Uterus (tissue), 4 donors: Measurements from ENCODE around the gene PRKACG. TPM values are rescaled to one million over a fixed set of nuclear protein-coding genes. Genes with fewer than 3 reads are reported as not detected.

Source experiments
- DNase-seq, 2 donors: peaks; one replicate each; pipeline ENCODE4 v3.0.0-alpha.2; 2019 to 2020
- H3K27ac ChIP-seq, 2 donors: fragments of 200-600 bp; sonication (generic); 1 replicate in 1 of 2; 2 replicates in 1 of 2; pipeline ENCODE4 v1.5.1; 2016 to 2018
- H3K27me3 ChIP-seq, 2 donors: fragments of 200-600 bp; sonication (generic); one replicate each; pipeline ENCODE4 v1.5.1; 2018 to 2019; ENCODE audit warnings: control low read depth in 1 of 2
- H3K36me3 ChIP-seq, 2 donors: fragments of 200-600 bp; sonication (generic); one replicate each; pipeline ENCODE4 v1.5.1; 2019; ENCODE audit warnings: control low read depth in 1 of 2
- H3K4me1 ChIP-seq, 2 donors: fragments of 200-600 bp; sonication (generic); one replicate each; pipeline ENCODE4 v1.5.1; 2018 to 2019; ENCODE audit warnings: control low read depth in 1 of 2
- H3K4me3 ChIP-seq, 2 donors: fragments of 200-600 bp; sonication (generic); 1 replicate in 1 of 2; 2 replicates in 1 of 2; pipeline ENCODE4 v1.5.1; 2018 to 2019; ENCODE audit warnings: mild to moderate bottlenecking in 1 of 2
- H3K9me3 ChIP-seq, 2 donors: fragments of 200-600 bp; sonication (generic); one replicate each; pipeline ENCODE4 v1.5.1; 2019; ENCODE audit warnings: control low read depth in 1 of 2
- POLR2A ChIP-seq, 2 donors: fragments of 450-650 bp; IDR thresholded peaks; one replicate each; pipeline ENCODE4 v1.6.1; 2016; ENCODE audit warnings: antibody characterized with exemption in 2 of 2, mild to moderate bottlenecking in 1 of 2, moderate library complexity in 1 of 2
- intact Hi-C: fragments of 100-400 bp; cut with DNase I; formaldehyde crosslinking; loops from one replicate; pipeline ENCODE4 v1.15.1; 2023; ENCODE audit warnings: low total_unique reads
- total RNA-seq, 4 donors: library from RNA; depleted of rRNA in 3 of 4; stranded (reverse); fragments of >200 nt in 3 of 4; gene quantifications; one replicate each; pipeline versions ENCODE4 v1.1.0 to v1.2.4, GENCODE V29; 2014 to 2023
- TF ChIP-seq, protein P1 (sequence below), 4 experiments: fragments of 200-600 bp in 2 of 4; fragments of 450-650 bp in 2 of 4; sonication (generic) in 2 of 4; IDR thresholded peaks; one replicate each; pipeline ENCODE4 v1.5.1; 2016 to 2019; ENCODE audit warnings: antibody characterized with exemption in 4 of 4, mild to moderate bottlenecking in 2 of 4, moderate library complexity in 1 of 4
- donor health status: DM: yes; HTN: yes; CAD: no.

Gene PRKACG
- total RNA-seq, 4 donors from 2014 or later, result not detected

DNA sequence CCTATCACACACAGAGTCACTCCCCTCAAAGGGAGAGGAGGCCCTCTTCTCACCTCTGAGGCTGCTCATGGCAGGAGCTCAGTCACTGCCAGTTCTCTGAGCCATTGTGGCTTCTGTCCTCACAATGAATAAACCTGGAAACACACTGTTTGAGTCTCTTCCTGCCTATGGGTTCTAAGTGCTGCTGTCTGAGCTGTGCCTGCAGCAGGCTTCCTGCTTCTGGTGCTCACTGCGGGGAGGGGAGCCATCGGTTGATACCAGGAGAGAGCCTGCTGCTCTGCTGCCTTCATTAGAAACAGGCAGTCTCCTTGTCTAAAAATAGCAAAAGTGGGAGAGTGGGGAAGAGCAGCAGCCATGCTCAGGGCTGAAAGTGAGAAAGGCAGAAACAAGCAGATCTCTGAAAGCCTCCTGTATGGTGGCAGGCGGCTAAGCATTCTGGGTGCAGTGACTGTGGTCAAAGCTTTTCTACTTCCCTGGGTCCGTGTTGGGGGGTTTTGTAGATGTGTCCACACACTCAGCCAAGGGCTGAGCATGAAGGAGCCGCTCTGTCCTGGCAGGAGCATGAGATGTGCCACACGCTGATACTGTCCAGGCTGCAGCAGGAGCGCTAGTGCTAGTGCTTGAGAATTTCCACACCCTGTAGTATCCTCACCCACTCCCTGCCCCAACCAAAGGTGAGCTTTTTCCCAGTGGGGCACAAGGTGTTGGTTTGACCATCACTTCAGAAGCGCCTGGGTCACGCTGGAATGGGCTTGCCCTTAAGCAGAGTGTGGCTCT lies 34.2 kb downstream of the PRKACG start:
- Histone ChIP-seq H3K4me3 (no peak overlapping the region), H3K27me3 (no peaks in the 10 kb centered on the region), H3K27ac (no peak overlapping the region), H3K4me1 (peaks cover 0 to 6% of the 10 kb centered on the region in 2 donors), H3K36me3 (no peaks in the 10 kb centered on the region), H3K9me3 (no peaks in the 10 kb centered on the region)
- intact Hi-C loops, result no loop called here
- DNase-seq, result no peak
- TF ChIP-seq POLR2A (IDR thresholded peaks at IDR 0.05), result no peak
- TF ChIP-seq, protein P1, sequence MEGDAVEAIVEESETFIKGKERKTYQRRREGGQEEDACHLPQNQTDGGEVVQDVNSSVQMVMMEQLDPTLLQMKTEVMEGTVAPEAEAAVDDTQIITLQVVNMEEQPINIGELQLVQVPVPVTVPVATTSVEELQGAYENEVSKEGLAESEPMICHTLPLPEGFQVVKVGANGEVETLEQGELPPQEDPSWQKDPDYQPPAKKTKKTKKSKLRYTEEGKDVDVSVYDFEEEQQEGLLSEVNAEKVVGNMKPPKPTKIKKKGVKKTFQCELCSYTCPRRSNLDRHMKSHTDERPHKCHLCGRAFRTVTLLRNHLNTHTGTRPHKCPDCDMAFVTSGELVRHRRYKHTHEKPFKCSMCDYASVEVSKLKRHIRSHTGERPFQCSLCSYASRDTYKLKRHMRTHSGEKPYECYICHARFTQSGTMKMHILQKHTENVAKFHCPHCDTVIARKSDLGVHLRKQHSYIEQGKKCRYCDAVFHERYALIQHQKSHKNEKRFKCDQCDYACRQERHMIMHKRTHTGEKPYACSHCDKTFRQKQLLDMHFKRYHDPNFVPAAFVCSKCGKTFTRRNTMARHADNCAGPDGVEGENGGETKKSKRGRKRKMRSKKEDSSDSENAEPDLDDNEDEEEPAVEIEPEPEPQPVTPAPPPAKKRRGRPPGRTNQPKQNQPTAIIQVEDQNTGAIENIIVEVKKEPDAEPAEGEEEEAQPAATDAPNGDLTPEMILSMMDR (IDR thresholded peaks at IDR 0.05), result no peak

DNA sequence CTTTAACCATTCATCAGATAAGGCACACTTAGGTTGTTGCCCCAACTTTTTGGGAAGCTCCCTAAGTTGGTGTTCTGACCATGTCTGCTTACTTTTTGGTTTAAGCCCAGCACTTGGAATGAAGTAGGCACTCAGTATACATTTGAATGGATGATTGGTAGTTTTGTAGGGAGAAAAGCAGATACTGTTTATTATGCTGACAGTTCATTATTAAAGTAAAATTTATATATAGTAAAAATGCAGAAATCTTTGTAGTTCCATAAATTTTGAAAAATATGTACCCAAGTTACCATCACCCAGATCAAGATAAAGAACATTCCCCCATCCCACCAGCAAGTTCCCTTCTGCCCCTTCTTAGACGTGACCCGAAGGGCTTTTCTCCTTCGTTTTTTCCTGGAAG lies 35.4 kb downstream of the PRKACG start:
- DNase-seq, result no peak
- no peak overlapping the region for H3K4me3 ChIP-seq
- no peaks in the 10 kb centered on the region for H3K9me3 ChIP-seq
- H3K4me1 ChIP-seq, result peaks cover 0 to 6% of the 10 kb centered on the region in 2 donors
- intact Hi-C loops, result no loop called here
- TF ChIP-seq, protein P1 (IDR thresholded peaks at IDR 0.05), result no peak
- TF ChIP-seq POLR2A (IDR thresholded peaks at IDR 0.05), result no peak
- H3K27me3 ChIP-seq, result no peaks in the 10 kb centered on the region
- no peak overlapping the region for H3K27ac ChIP-seq
- no peaks in the 10 kb centered on the region for H3K36me3 ChIP-seq

DNA sequence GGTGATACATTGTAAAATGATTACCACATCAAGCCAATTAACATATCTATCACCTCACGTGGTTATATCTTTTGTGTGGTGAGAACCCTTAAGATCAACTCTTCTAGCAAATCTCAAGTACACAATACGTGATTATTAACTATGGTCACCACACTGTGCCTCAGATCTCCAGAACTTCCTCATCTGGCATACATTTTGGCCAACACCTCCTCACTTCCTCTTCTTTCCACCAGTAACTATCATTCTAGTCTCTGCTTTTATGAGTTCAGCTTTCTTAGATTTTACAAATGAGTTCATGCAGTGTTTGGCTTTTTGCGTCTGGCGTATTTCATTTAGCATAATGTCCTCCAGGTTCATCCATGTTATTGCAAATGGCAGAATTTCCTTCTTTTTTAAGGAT lies 35.8 kb downstream of the PRKACG start:
- Histone ChIP-seq H3K27ac (no peak overlapping the region), H3K9me3 (no peaks in the 10 kb centered on the region), H3K36me3 (no peaks in the 10 kb centered on the region), H3K4me3 (no peak overlapping the region), H3K4me1 (peaks cover 0 to 6% of the 10 kb centered on the region in 2 donors), H3K27me3 (no peaks in the 10 kb centered on the region)
- no peak for TF ChIP-seq POLR2A (IDR thresholded peaks at IDR 0.05)
- TF ChIP-seq, protein P1 (IDR thresholded peaks at IDR 0.05), result no peak
- intact Hi-C loops, result no loop called here
- DNase-seq, result no peak

DNA sequence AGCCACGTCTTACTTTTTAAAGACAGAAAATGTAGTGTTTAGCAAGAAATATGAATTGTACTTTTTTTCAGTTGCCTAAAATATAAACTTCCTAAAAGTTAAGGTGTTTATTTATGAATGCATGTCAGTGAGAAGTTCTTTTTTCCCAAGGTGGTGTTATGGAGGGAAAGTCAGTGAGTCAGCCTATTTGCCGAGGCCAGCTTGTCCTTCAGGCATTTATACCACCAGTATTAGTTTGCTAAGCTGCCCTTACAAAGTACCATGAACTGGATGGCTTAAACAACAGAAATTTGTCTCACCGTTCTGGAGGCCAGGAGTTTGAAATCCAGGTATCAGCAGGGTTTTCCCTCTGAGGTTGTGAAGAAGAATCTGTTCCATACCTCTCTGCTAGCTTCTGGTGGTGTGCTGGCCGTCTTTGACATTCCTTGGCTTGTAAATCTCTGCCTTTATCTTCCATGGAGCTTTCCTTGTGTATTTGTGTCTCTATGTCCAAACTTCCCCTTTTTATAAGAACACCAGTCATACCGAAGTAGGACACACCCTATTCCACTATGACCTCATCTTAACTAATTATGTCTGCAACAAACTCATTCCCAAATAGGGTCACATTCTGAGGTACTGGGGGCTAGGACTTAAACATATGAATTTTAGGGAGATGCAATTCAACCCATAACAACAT lies 38.4 kb downstream of the PRKACG start:
- no peaks in the 10 kb centered on the region for H3K27me3 ChIP-seq
- H3K9me3 ChIP-seq, result no peaks in the 10 kb centered on the region
- TF ChIP-seq POLR2A (IDR thresholded peaks at IDR 0.05), result no peak
- TF ChIP-seq, protein P1 (IDR thresholded peaks at IDR 0.05), result no peak
- no peak overlapping the region for H3K27ac ChIP-seq
- H3K4me1 ChIP-seq, result peaks cover 0 to 6% of the 10 kb centered on the region in 2 donors
- H3K4me3 ChIP-seq, result no peak overlapping the region
- no peaks in the 10 kb centered on the region for H3K36me3 ChIP-seq
- intact Hi-C loops, result no loop called here
- no peak for DNase-seq

DNA sequence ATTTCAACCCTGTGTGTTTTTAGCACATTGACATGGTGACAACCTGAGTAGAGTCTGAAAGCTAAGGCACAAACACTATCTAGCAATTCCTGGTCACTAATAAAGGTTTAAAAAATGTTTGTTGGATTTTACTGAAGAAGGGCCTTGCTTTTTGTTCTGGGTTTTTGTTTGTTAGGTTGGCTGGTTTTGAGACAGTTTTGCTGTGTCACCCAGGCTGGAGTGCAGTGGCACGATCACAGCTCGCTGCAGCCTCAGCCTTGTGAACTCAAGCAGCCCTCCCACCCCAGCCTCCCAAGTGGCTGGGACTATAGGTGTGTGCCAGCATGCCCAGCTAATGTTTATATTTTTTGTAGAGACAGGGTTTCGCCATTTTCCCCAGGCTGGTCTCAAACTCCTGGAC lies 39.0 kb downstream of the PRKACG start:
- no peaks in the 10 kb centered on the region for H3K27me3 ChIP-seq
- no peaks in the 10 kb centered on the region for H3K36me3 ChIP-seq
- intact Hi-C loops, result no loop called here
- no peaks in the 10 kb centered on the region for H3K9me3 ChIP-seq
- no peak overlapping the region for H3K4me3 ChIP-seq
- DNase-seq, result no peak
- H3K4me1 ChIP-seq, result peaks cover 0 to 4% of the 10 kb centered on the region in 2 donors
- no peak overlapping the region for H3K27ac ChIP-seq
- no peak for TF ChIP-seq POLR2A (IDR thresholded peaks at IDR 0.05)
- TF ChIP-seq, protein P1 (IDR thresholded peaks at IDR 0.05), result no peak
